Gastroesophageal sphincter (tissue), 2 donors: ENCODE data around the gene CCNY.

Source experiments
- POLR2A ChIP-seq, 2 donors: fragments of 450-650 bp; IDR thresholded peaks; one replicate each; pipeline ENCODE4 v1.6.1; 2017; ENCODE audit warnings: antibody characterized with exemption in 2 of 2, mild to moderate bottlenecking in 2 of 2, moderate library complexity in 1 of 2
- POLR2AphosphoS5 ChIP-seq: sonication (generic); formaldehyde crosslinking; IDR thresholded peaks from one replicate; pipeline ENCODE4 v1.6.1; 2017; ENCODE audit warnings: antibody characterized with exemption

GRCh38 chr10:35326466-35327235 is 9.7 kb upstream of the CCNY start:
- TF ChIP-seq POLR2A (IDR thresholded peaks at IDR 0.05) (no peak), POLR2AphosphoS5 (no peak)
